WTC11 (cell line): ENCODE data around the gene ADCY3. TPM values are rescaled to one million over a fixed set of nuclear protein-coding genes. Genes with fewer than 3 reads are reported as not detected.

ENCODE experiments used
- CBFB ChIP-seq: sonication (generic); formaldehyde crosslinking; IDR thresholded peaks from 2 replicates; pipeline ENCODE4 v1.8.1; 2022; ENCODE audit warnings: mild to moderate bottlenecking, low read depth, missing genetic modification reagents
- E2F4 ChIP-seq: sonication (generic); formaldehyde crosslinking; IDR thresholded peaks from 2 replicates; pipeline ENCODE4 v1.8.1; 2022; ENCODE audit warnings: low read depth, mild to moderate bottlenecking, moderate library complexity, missing genetic modification reagents, borderline replicate concordance
- EMX1 ChIP-seq: fragments of 250-450 bp; sonication (Bioruptor Pico); IDR thresholded peaks from 2 replicates; pipeline ENCODE4 v1.8.0; 2021; ENCODE audit warnings: mild to moderate bottlenecking
- ESRRA ChIP-seq: sonication (generic); formaldehyde crosslinking; IDR thresholded peaks from 2 replicates; pipeline ENCODE4 v1.8.1; 2022; ENCODE audit warnings: mild to moderate bottlenecking, missing genetic modification reagents, borderline replicate concordance
- FOXP1 ChIP-seq: sonication (generic); formaldehyde crosslinking; IDR thresholded peaks from 2 replicates; pipeline ENCODE4 v1.8.0; 2022; ENCODE audit warnings: missing genetic modification reagents, mild to moderate bottlenecking, moderate library complexity, borderline replicate concordance
- FOXP4 ChIP-seq: sonication (generic); formaldehyde crosslinking; IDR thresholded peaks from 2 replicates; pipeline ENCODE4 v1.8.0; 2022; ENCODE audit warnings: mild to moderate bottlenecking, missing genetic modification reagents
- GTF2I ChIP-seq: fragments of 250-450 bp; sonication (Bioruptor Pico); conservative IDR thresholded peaks from 2 replicates; pipeline ENCODE4 v1.4.0; 2021; ENCODE audit warnings: mild to moderate bottlenecking
- IRF1 ChIP-seq: sonication (generic); formaldehyde crosslinking; IDR thresholded peaks from 2 replicates; pipeline ENCODE4 v1.8.0; 2023; ENCODE audit warnings: missing genetic modification reagents
- IRF2 ChIP-seq: sonication (generic); formaldehyde crosslinking; IDR thresholded peaks from 2 replicates; pipeline ENCODE4 v1.8.0; 2022; ENCODE audit warnings: low read depth, missing genetic modification reagents, borderline replicate concordance
- JUN ChIP-seq: sonication (generic); formaldehyde crosslinking; IDR thresholded peaks from 2 replicates; pipeline ENCODE4 v1.8.0; 2023; ENCODE audit warnings: mild to moderate bottlenecking, missing genetic modification reagents
- KAT7 ChIP-seq: sonication (generic); formaldehyde crosslinking; IDR thresholded peaks from 2 replicates; pipeline ENCODE4 v1.8.1; 2023; ENCODE audit warnings: missing genetic modification reagents, mild to moderate bottlenecking, borderline replicate concordance
- MXD4 ChIP-seq: fragments of 250-450 bp; sonication (Bioruptor Pico); IDR thresholded peaks from 2 replicates; pipeline ENCODE4 v1.8.0; 2021; ENCODE audit warnings: mild to moderate bottlenecking, moderate library complexity, borderline replicate concordance
- NFE2L1 ChIP-seq: sonication (generic); formaldehyde crosslinking; IDR thresholded peaks from 2 replicates; pipeline ENCODE4 v1.8.1; 2023; ENCODE audit warnings: missing genetic modification reagents
- NR1H2 ChIP-seq: sonication (generic); formaldehyde crosslinking; IDR thresholded peaks from 2 replicates; pipeline ENCODE4 v1.9.0; 2021; ENCODE audit warnings: mild to moderate bottlenecking, moderate library complexity, missing genetic modification reagents
- NR2C2 ChIP-seq: sonication (generic); formaldehyde crosslinking; IDR thresholded peaks from 2 replicates; pipeline ENCODE4 v1.8.0; 2022; ENCODE audit warnings: mild to moderate bottlenecking, missing genetic modification reagents
- RELA ChIP-seq: sonication (generic); formaldehyde crosslinking; IDR thresholded peaks from 2 replicates; pipeline ENCODE4 v1.8.1; 2022; ENCODE audit warnings: missing genetic modification reagents, mild to moderate bottlenecking, borderline replicate concordance
- RORB ChIP-seq: fragments of 250-450 bp; sonication (Bioruptor Pico); IDR thresholded peaks from 2 replicates; pipeline ENCODE4 v1.9.0; 2021; ENCODE audit warnings: mild to moderate bottlenecking
- SMAD4 ChIP-seq: sonication (generic); formaldehyde crosslinking; IDR thresholded peaks from 2 replicates; pipeline ENCODE4 v1.8.0; 2022; ENCODE audit warnings: mild to moderate bottlenecking, missing genetic modification reagents
- SP1 ChIP-seq: sonication (generic); formaldehyde crosslinking; conservative IDR thresholded peaks from 2 replicates; pipeline ENCODE4 v1.8.1; 2022; ENCODE audit warnings: missing genetic modification reagents
- TCF7 ChIP-seq: sonication (generic); formaldehyde crosslinking; IDR thresholded peaks from 2 replicates; pipeline ENCODE4 v1.8.0; 2022; ENCODE audit warnings: mild to moderate bottlenecking, low read depth, missing genetic modification reagents, moderate library complexity
- USF2 ChIP-seq: sonication (generic); formaldehyde crosslinking; IDR thresholded peaks from 2 replicates; pipeline ENCODE4 v1.8.1; 2023; ENCODE audit warnings: mild to moderate bottlenecking, missing genetic modification reagents, moderate library complexity
- ZNF281 ChIP-seq: sonication (generic); formaldehyde crosslinking; IDR thresholded peaks from 2 replicates; pipeline ENCODE4 v1.8.0; 2023; ENCODE audit warnings: mild to moderate bottlenecking, missing genetic modification reagents
- ZNF423 ChIP-seq: fragments of 250-450 bp; sonication (Bioruptor Pico); IDR thresholded peaks from 2 replicates; pipeline ENCODE4 v2.1.2; 2022; ENCODE audit warnings: mild to moderate bottlenecking, moderate library complexity
- ZNF512 ChIP-seq: sonication (generic); formaldehyde crosslinking; IDR thresholded peaks from 2 replicates; pipeline ENCODE4 v1.8.1; 2022; ENCODE audit warnings: missing genetic modification reagents, borderline replicate concordance
- total RNA-seq: library from RNA; stranded (reverse); gene quantifications from 3 replicates; pipeline ENCODE4 v1.2.3, GENCODE V29; 2021

ADCY3 gene
- total RNA-seq, 1 experiment from 2014 or later, result 37.1 TPM

GRCh38 chr2:24792874-24793760, 126.9 kb downstream of the ADCY3 start, which contains the start of the genes CENPO and PTRHD1 (continued):
- TF ChIP-seq TCF7 (CRISPR knock-in tag), result no peak
- no peak for TF ChIP-seq MXD4 (CRISPR knock-in tag)
- no peak; the same call in 1 of the 2 replicates for TF ChIP-seq RELA (CRISPR knock-in tag)
- TF ChIP-seq JUN (CRISPR knock-in tag), result peak; percentile 53; the same call in 1 of the 2 replicates
- TF ChIP-seq USF2 (CRISPR knock-in tag), result peak; percentile 47; the same call in 1 of the 2 replicates
- TF ChIP-seq CBFB (CRISPR knock-in tag), result no peak
- TF ChIP-seq IRF1 (CRISPR knock-in tag), result no peak; the same call in 1 of the 2 replicates
- TF ChIP-seq E2F4, result peak; percentile 98
- 0 out of 2 replicates have a peak, but pooled peaks have one; percentile 46 for TF ChIP-seq IRF2 (CRISPR knock-in tag)
- no peak for TF ChIP-seq NR1H2
- no peak for TF ChIP-seq NR2C2 (CRISPR knock-in tag)
- no peak for TF ChIP-seq SMAD4 (CRISPR knock-in tag)
- no peak for TF ChIP-seq RORB
- TF ChIP-seq EMX1, result peak; percentile 49; the same call in 1 of the 2 replicates
- 0 out of 2 replicates have a peak, but pooled peaks have one; percentile 44 for TF ChIP-seq ESRRA (CRISPR knock-in tag)
- TF ChIP-seq KAT7 (CRISPR knock-in tag), result peak; percentile 86; the same call in 1 of the 2 replicates
- 0 out of 2 replicates have a peak, but pooled peaks have one; percentile 27 for TF ChIP-seq ZNF423 (CRISPR knock-in tag)
- TF ChIP-seq ZNF281, result peak; percentile 69; the same call in 1 of the 2 replicates
- no peak for TF ChIP-seq ZNF512 (CRISPR knock-in tag)
- TF ChIP-seq FOXP4 (CRISPR knock-in tag), result no peak; the same call in 1 of the 2 replicates
- peak; percentile 86 for TF ChIP-seq SP1 (CRISPR knock-in tag)
- no peak for TF ChIP-seq GTF2I (CRISPR knock-in tag)
- peak; percentile 91 for TF ChIP-seq FOXP1 (CRISPR knock-in tag)
- peak; percentile 36; the same call in 1 of the 2 replicates for TF ChIP-seq NFE2L1 (CRISPR knock-in tag)
